GM06990 (cell line): ENCODE measurements around the gene PYURF.

ENCODE experiments used
- DNase-seq: peaks from one replicate; pipeline ENCODE4 v3.0.0-alpha.2; 2011; ENCODE audit not compliant: insufficient read length; ENCODE audit errors: extremely low read depth
- H3K27me3 ChIP-seq: replicated peaks from 2 replicates; pipeline ENCODE4 v1.6.0; 2011; ENCODE audit warnings: low read length; ENCODE audit not compliant: control insufficient read depth, insufficient read depth
- H3K36me3 ChIP-seq: 2 replicates; pipeline ENCODE4 v1.5.1; 2011; ENCODE audit warnings: low read length; ENCODE audit not compliant: control insufficient read depth, insufficient read depth
- H3K4me3 ChIP-seq: replicated peaks from 2 replicates; pipeline ENCODE4 v1.5.1; 2011; ENCODE audit warnings: low read depth, mild to moderate bottlenecking, control low read depth, low read length
- TF ChIP-seq, protein P1 (sequence below): IDR thresholded peaks from 2 replicates; pipeline ENCODE4 v1.5.1; 2011; ENCODE audit warnings: low read length, control low read depth, mild to moderate bottlenecking, inconsistent platforms; ENCODE audit not compliant: insufficient read depth, poor library complexity, severe bottlenecking

The PYURF gene

DNA sequence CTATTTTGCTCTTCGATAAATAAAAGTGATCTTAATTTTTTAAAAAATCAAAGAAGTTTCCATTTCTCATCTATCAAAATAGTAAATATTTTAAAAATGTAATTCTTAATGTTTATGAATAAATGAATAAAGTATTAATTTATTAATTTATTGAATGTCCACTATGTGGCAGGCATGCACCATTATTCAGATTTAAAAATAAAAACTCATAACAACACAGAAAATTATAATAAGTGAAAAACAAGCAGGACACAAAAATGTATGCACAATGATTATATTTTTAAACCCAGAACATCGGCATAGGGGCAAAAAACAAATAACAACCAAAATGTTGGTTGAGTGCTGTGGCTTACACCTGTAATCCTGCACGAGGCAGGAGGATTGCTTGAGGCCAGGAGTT, 5.3 kb upstream of the PYURF start:
- no peak for DNase-seq
- TF ChIP-seq, protein P1, sequence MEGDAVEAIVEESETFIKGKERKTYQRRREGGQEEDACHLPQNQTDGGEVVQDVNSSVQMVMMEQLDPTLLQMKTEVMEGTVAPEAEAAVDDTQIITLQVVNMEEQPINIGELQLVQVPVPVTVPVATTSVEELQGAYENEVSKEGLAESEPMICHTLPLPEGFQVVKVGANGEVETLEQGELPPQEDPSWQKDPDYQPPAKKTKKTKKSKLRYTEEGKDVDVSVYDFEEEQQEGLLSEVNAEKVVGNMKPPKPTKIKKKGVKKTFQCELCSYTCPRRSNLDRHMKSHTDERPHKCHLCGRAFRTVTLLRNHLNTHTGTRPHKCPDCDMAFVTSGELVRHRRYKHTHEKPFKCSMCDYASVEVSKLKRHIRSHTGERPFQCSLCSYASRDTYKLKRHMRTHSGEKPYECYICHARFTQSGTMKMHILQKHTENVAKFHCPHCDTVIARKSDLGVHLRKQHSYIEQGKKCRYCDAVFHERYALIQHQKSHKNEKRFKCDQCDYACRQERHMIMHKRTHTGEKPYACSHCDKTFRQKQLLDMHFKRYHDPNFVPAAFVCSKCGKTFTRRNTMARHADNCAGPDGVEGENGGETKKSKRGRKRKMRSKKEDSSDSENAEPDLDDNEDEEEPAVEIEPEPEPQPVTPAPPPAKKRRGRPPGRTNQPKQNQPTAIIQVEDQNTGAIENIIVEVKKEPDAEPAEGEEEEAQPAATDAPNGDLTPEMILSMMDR, result no peak
- no peak overlapping the region for H3K4me3 ChIP-seq
- no peaks in the 10 kb centered on the region for H3K27me3 ChIP-seq
- H3K36me3 ChIP-seq, result no peaks in the 10 kb centered on the region

GRCh38 chr4:88527787-88528186, 4.2 kb upstream of the PYURF start:
- Histone ChIP-seq H3K36me3 (no peaks in the 10 kb centered on the region), H3K27me3 (no peaks in the 10 kb centered on the region), H3K4me3 (peak overlapping the region; percentile 38; the same call in 1 of the 2 replicates)
- DNase-seq, result peak; percentile 18
- TF ChIP-seq, protein P1, result no peak

- TF ChIP-seq, protein P1, result peak; percentile 12
These were observed 2.7 kb upstream of the PYURF start for GRCh38 chr4:88526221-88526815.

DNA sequence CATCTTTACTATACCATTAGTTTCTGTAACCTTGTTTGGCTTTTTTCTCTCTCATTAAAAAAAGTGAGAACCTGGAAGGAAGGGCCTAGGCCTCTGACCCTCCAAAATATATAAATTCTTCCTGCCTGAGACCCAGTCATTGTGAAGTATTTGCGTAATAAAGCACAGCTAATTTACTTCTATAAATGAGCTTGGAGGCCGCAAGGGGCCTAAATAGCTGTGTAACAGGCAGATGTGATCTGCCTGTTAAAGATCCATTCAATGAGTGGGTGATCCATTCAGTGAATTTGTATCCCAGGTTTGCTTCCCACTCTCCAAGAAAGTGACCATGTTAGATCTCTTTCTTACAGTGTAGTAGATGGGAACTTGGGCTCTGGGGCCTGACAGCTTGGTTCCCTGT, 595 bp upstream of the PYURF start:
- H3K36me3 ChIP-seq, result peaks cover 2% of the 10 kb centered on the region; the same call in 1 of the 2 replicates
- H3K27me3 ChIP-seq, result no peaks in the 10 kb centered on the region
- DNase-seq, result no peak
- H3K4me3 ChIP-seq, result peak overlapping the region; percentile 95
- TF ChIP-seq, protein P1, result no peak

More at GRCh38 chr4:88526221-88526815, 2.7 kb upstream of the PYURF start:
- no peaks in the 10 kb centered on the region for H3K27me3 ChIP-seq
- H3K36me3 ChIP-seq, result peaks cover 2% of the 10 kb centered on the region; the same call in 1 of the 2 replicates
- no peak for DNase-seq
- H3K4me3 ChIP-seq, result no peak overlapping the region

GRCh38 chr4:88522702-88523324, 763 bp downstream of the PYURF start:
- Histone ChIP-seq H3K4me3 (peak overlapping the region; percentile 95), H3K27me3 (no peaks in the 10 kb centered on the region), H3K36me3 (peaks cover 2% of the 10 kb centered on the region; the same call in 1 of the 2 replicates)
- no peak for DNase-seq
- TF ChIP-seq, protein P1, result no peak
